ENCODE measurements around the gene MAPKAP1. TPM values are rescaled to one million over a fixed set of nuclear protein-coding genes. Genes with fewer than 3 reads are reported as not detected.

The MAPKAP1 gene
- total RNA-seq, 2 donors from 2014 or later: 62.1 to 78.9 TPM

DNA sequence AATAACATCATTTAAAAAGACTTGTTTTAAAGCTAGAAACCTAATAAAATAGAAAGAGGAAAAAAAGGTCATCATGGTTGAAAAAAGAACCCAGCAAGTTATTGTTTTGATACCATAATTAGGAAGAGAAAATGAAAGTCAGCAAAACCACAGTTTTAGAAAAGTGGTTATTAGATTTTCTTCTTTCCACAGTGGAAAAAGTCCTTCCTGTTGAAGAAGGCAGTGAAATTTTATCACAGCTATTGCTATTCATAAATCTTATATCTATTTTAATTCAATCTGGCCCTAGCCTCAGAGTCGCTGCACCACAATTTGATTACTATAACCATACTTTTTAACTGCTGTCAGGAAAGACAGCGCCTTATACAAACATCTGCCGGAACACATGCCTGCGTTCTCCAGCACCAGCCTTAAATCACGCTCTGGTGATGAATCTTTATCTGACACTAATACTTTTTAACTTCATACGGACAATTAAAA, 60.3 kb downstream of the MAPKAP1 start:
- Histone ChIP-seq H3K27me3 (no peaks in the 10 kb centered on the region), H3K27ac (peak overlapping the region; percentile 13), H3K36me3 (no peaks in the 10 kb centered on the region), H3K4me1 (peaks cover 0 to 21% of the 10 kb centered on the region in 2 donors), H3K4me3 (peak overlapping the region in 1 of 2 donors; percentile 24), H3K9me3 (no peaks in the 10 kb centered on the region)
- DNase-seq (ENCODE audit: low spot score): no peak
- no peak for TF ChIP-seq CTCF (IDR thresholded peaks at IDR 0.05)

- H3K27ac ChIP-seq: peak overlapping the region; percentile 13
- peaks cover 0 to 18% of the 10 kb centered on the region in 2 donors for H3K4me1 ChIP-seq
- DNase-seq (ENCODE audit: low spot score): no peak
- H3K36me3 ChIP-seq: no peaks in the 10 kb centered on the region
- H3K4me3 ChIP-seq: peak overlapping the region in 1 of 2 donors; percentile 24
- H3K27me3 ChIP-seq: no peaks in the 10 kb centered on the region
- no peaks in the 10 kb centered on the region for H3K9me3 ChIP-seq
- no peak for TF ChIP-seq CTCF (IDR thresholded peaks at IDR 0.05)
Measured at GRCh38 chr9:125646217-125646616, 60.8 kb downstream of the MAPKAP1 start.

GRCh38 chr9:125644819-125645507, 62.0 kb downstream of the MAPKAP1 start:
- TF ChIP-seq CTCF (IDR thresholded peaks at IDR 0.05): no peak
- H3K4me1 ChIP-seq: peaks cover 0 to 17% of the 10 kb centered on the region in 2 donors
- H3K4me3 ChIP-seq: no peak overlapping the region
- H3K9me3 ChIP-seq: no peaks in the 10 kb centered on the region
- no peaks in the 10 kb centered on the region for H3K36me3 ChIP-seq
- H3K27ac ChIP-seq: no peak overlapping the region
- no peaks in the 10 kb centered on the region for H3K27me3 ChIP-seq
- no peak for DNase-seq (ENCODE audit: low spot score)

DNA sequence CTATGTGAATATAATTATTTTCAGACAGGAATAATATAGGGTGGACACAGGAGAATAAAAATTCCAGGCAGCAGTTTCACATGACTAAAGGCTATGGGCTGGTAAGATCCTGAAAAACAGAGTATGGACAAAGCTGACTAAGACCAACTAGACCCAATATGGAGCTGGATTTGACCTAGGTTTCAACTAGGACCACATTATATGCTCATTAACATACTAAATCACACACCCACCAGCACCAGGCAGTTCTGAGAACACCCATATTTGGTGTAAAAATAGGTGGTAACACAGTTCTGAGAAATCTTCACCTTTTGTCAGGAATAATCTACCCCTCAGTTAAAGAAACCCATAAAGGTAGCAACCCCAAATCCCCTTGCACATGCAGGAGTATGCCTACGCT, 64.7 kb downstream of the MAPKAP1 start:
- no peak overlapping the region for H3K27ac ChIP-seq
- no peak for TF ChIP-seq CTCF (IDR thresholded peaks at IDR 0.05)
- H3K27me3 ChIP-seq: no peaks in the 10 kb centered on the region

DNA sequence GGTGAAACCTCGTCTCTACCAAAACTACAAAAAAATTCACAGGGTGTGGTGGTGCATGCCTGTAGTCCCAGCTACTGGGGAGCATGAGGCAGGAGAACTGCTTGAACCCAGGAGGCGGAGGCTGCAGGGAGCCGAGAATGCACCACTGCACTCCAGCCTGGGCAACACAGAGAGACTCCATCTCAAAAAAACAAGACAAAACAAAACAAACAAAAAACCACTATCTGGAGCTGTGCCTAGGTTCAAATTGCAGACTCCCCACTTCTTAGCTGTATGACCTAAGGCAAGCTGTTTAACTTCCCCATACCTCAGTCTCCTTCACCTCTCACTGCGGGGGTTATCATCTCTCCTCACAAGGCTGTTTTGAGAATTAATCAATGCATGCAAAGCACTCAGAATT, 68.0 kb downstream of the MAPKAP1 start:
- H3K4me1 ChIP-seq: peaks cover 0 to 10% of the 10 kb centered on the region in 2 donors
- H3K4me3 ChIP-seq: no peak overlapping the region
- no peaks in the 10 kb centered on the region for H3K9me3 ChIP-seq
- TF ChIP-seq CTCF (IDR thresholded peaks at IDR 0.05): no peak
- no peak overlapping the region for H3K27ac ChIP-seq
- H3K36me3 ChIP-seq: no peaks in the 10 kb centered on the region
- DNase-seq (ENCODE audit: low spot score): no peak
- no peaks in the 10 kb centered on the region for H3K27me3 ChIP-seq

More for the DNA sequence above, 64.7 kb downstream of the MAPKAP1 start:
- no peaks in the 10 kb centered on the region for H3K36me3 ChIP-seq
- DNase-seq (ENCODE audit: low spot score): no peak
- no peaks in the 10 kb centered on the region for H3K9me3 ChIP-seq
- H3K4me1 ChIP-seq: peaks cover 0 to 11% of the 10 kb centered on the region in 2 donors
- H3K4me3 ChIP-seq: no peak overlapping the region

Measured in right atrium auricular region (tissue), 2 donors.